Measurements from ENCODE around the gene DCTD.

Gene DCTD

GRCh38 chr4:182875453-182876405, 41.5 kb downstream of the DCTD start:
- TF ChIP-seq CTCF (conservative IDR thresholded peaks at IDR 0.05; ENCODE audit: low read depth, low read length), result no peak
- no peak for DNase-seq (ENCODE audit: low read depth)
- no peak overlapping the region for H3K4me3 ChIP-seq (ENCODE audit: low read depth, low read length)

GRCh38 chr4:182874797-182875345, 42.3 kb downstream of the DCTD start:
- TF ChIP-seq CTCF (conservative IDR thresholded peaks at IDR 0.05; ENCODE audit: low read depth, low read length), result no peak
- no peak for DNase-seq (ENCODE audit: low read depth)
- H3K4me3 ChIP-seq (ENCODE audit: low read depth, low read length), result no peak overlapping the region

GRCh38 chr4:182874304-182874751, 42.9 kb downstream of the DCTD start:
- H3K4me3 ChIP-seq (ENCODE audit: low read depth, low read length), result no peak overlapping the region
- no peak for DNase-seq (ENCODE audit: low read depth)
- TF ChIP-seq CTCF (conservative IDR thresholded peaks at IDR 0.05; ENCODE audit: low read depth, low read length), result no peak

- DNase-seq (ENCODE audit: low read depth), result no peak
- no peak overlapping the region for H3K4me3 ChIP-seq (ENCODE audit: low read depth, low read length)
- no peak for TF ChIP-seq CTCF (conservative IDR thresholded peaks at IDR 0.05; ENCODE audit: low read depth, low read length)
These were observed 43.5 kb downstream of the DCTD start for GRCh38 chr4:182873726-182874125.

- DNase-seq (ENCODE audit: low read depth), result no peak
These were observed 43.9 kb downstream of the DCTD start for GRCh38 chr4:182873289-182873688.

GRCh38 chr4:182872886-182873285, 44.3 kb downstream of the DCTD start:
- TF ChIP-seq CTCF (conservative IDR thresholded peaks at IDR 0.05; ENCODE audit: low read depth, low read length), result no peak
- H3K4me3 ChIP-seq (ENCODE audit: low read depth, low read length), result no peak overlapping the region
- no peak for DNase-seq (ENCODE audit: low read depth)

More at GRCh38 chr4:182873289-182873688, 43.9 kb downstream of the DCTD start:
- H3K4me3 ChIP-seq (ENCODE audit: low read depth, low read length), result no peak overlapping the region
- no peak for TF ChIP-seq CTCF (conservative IDR thresholded peaks at IDR 0.05; ENCODE audit: low read depth, low read length)
